ENCODE measurements around the gene ADAM33.

ADAM33 gene

DNA sequence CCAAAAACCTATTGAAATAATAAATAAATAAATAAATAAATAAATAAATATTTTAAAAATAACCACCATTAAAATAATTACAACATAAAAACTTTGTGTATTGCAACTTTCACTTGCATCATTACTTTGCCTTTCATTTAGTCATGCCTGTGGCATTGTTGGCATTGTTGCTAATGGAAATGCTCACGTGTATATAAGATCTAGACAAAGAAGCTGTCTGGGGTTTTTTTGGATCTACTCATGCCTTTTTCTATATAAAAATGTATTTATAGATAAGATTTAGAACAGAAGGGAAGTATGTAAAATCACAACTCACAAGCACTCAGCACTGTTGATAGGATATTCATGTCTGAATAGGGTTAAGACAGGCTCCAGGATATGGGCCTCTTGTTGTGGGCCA, 46.5 kb downstream of the ADAM33 start:
- DNase-seq = no peak

DNA sequence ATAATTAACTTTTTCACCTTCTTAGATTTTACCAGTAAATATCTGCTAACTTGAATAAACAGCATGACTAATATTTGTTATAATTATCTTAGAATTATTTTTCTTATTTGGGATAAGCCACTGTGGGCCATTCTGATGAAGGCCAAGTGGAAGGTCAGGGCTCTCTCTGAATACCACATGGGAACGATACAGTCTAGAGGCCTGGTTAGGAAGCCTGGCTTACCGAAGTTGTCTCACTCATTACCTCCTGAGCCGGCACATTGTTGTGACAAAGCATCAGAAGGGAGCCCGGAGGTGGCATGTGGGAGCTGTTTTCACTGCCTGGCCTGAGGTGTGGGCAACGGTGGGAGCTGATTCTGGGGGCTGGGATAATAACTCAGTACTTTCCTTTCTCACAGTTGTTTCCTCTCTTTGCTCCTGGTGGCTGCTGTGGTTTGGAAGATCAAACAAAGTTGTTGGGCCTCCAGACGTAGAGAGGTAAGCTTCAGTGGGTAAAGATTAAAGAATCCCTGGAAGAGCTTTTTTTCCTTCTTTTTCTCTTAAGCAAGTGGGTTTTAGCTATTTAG, 47.8 kb downstream of the ADAM33 start:
- DNase-seq = no peak

GRCh38 chr20:3632311-3633004, 49.4 kb downstream of the ADAM33 start:
- no peak for DNase-seq

DNA sequence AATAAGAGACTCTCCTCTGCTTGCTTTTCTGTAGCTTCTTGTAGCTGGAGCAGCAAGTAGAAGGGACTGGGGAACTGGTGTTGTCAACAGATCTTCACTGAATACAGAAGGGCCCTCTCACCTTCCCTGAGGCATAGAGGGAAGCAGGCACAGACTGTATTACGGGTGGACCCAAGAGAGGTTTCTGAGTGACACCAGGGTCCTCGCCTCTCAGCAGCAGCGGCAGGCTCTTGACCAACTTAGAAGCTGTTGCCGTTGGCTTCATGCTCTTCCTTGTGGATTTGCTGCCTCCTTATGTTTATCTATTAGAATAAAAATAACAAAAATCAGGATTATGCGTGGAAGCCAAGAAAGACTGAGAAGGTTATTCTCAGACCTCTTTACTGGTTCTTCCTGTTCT, 50.3 kb downstream of the ADAM33 start:
- no peak for DNase-seq

DNA sequence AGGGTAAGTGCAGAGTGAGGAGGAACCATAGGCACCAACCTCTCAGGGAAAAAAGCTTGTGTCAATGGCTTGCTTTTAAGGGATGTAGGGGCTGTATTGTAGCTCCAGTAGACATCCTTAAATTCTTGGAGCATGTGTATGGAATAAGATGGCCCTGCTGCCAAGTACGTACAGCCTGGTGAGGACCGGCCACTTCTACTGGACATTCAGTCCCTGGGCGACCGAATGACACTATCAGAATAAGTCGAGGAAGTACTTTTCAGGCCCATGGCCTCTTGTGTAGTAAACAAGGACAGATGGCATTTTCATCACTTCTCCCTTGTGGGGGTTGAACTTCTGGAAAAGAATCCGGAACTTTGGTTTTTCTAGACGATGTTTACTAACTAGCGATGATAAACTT, 51.4 kb downstream of the ADAM33 start:
- no peak for DNase-seq

DNA sequence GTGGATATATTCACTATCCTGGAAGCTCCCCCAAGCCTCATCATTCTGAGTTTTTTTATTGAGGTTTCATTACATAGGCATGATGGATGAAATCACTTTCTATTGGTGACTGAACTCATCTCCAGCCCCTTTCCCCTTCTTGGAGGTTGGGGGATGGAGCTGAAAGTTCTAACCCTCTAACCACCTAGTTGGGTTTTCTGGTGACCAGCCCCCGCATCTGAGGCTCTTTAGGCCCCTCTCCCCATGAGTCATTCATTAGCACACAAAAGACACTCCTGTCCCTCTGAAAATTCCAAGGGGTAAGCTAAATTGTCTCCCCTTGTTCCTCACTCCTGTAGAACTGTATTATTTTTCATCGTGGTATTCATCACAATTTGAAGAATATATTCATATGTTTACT, 51.9 kb downstream of the ADAM33 start:
- DNase-seq = no peak

DNA sequence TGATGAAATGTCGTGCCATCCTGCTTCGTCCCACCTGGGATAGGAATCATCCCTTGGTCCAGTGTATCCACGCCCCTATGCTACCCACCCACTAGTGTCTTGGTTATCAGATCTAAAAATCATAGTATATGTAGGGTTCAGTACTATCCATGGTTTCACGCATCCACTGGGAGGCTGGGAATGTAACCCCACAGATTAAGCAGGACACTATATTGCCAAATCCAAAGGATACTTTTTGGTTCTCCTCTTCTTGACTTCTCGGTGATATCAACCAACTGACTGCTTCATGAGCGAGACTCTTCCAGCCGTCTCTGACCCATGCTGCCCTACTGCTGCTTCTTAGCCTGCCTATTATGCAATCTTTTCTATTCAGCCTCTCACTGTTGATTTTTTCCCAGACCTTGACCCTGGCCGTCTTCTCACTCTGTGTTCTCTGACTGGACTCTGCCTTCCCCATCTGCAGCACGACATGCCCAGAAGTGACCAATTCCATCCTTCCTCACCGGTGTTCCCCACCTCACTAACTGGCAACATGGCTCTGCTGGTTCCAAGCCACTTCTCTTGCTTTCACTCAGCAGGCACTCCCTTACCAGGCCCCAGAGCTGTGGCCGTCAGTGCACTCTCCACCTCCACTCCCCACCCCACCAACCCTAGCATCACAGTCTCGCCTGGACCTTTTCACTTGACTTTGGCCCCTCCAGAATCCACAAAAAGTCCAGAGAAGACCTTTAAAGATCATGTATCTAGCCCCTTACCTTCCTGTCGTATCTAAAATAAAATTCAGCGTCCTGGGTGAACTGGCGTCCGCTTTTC, 53.1 kb downstream of the ADAM33 start:
- DNase-seq = no peak

DNA sequence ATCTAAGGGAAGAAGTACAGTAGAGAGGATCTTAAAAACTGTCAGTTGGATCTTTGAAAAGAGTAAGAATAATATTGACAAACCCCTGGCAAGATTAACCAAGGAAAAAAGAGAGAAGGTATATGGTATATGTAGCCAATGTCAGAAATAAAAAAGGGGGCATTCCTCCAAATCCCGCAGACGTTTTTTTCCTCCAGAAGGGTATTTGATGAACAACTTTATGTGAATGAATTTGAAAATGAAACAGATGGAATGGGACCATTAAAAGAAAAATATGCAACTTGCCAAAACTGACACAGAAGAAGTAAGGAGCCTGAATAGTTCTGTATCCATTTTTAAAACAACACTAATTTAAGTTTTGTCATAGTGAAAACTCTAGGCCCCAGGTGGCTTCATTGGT, 54.3 kb downstream of the ADAM33 start:
- DNase-seq = no peak

DNA sequence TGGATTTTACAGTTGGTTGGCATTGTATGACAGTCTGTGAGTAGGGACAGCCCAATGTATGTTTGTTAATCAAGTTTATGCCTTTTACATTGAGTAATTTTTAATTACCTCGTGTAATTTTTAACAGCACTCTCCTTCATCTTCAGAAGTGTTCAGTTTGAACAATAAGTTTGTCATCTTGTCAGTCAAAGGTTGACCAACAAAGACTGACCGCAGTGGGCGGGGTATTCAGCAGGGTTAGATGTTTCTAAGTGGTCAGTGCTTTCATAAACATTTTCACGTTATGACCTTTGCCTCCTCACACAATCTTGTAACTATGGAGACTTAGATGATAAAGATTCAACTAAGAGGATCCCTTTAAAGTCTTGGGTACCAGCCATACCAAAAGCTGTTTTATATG, 59.4 kb downstream of the ADAM33 start:
- no peak for DNase-seq

DNA sequence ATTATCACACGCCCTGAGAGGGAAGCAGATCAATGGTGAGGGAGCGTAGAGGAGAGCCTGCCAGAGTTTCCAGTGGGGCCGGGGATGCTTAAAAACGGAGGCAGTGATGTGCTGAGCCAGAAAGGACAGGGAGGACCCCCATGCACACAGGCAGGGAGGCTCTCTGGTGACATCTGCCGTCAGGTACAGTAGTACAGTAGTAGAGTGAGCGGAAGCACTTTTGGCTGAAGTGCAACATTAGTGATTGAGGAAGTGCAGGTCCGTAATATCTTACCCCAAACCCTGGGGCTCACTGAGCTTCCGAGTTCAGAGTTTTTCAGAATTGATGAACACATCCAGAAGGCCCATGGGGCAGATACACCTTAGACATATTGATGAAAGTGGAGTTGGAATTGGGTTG, 60.7 kb downstream of the ADAM33 start:
- no peak for DNase-seq
